ENCODE data around the gene PRSS1.
"Not testable (repeated sequence)": the region's sequence is repeated elsewhere in the genome, so short reads cannot be mapped to it uniquely, and the experiment has no call there.

Gene PRSS1

DNA sequence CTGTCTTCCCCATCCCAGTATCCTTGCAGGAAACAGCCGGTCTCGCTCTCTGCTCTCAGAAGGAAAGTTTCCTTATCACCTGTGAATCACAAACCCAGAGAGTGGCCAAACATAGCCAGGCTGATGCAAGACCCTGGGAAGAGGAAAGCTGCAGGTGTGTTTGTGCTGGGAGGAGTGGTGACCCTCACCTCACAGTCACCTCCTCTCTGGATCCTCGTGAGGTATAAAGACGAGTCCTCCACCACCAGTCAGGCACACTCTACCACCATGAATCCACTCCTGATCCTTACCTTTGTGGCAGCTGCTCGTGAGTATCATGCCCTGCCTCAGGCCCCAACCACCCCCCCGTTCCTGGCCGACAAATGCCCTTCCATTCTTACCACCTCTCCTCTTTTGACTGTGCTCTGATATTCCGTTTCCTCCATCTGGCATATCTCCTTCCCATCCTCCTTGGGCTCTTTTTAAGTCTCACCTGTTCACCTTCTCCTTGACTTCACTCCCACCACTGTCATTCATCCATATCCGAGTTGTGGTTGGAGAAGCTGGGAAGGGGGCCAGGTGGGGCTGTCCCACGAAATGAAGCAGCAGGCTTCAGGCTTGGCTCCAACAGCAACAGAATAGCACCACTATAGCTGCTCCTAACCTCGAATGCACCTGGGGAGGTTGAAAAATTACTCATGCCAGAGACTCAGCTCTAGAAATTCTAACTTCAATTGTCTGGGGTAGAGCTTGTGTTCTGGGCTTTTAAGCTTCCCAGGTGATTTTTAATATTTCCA is at the start of gene PRSS1:
Gene PRSS1 (plus strand): TSS at position 255 of the 776 bp plus-strand sequence. CDS start 13 bp downstream, at position 268.
- H3K79me2 ChIP-seq (ENCODE audit: control insufficient read depth, insufficient read depth, low read length, unreplicated experiment): no peaks in the 10 kb centered on the region
- no peak within 1 kb of the TSS for H3K27ac ChIP-seq (ENCODE audit: low read depth, low read length)
- H2AFZ ChIP-seq (ENCODE audit: low read length, unreplicated experiment): no peak within 1 kb of the TSS
- no peaks in the 10 kb centered on the region for H3K36me3 ChIP-seq (ENCODE audit: insufficient read depth, low read length)
- H3K4me3 ChIP-seq (ENCODE audit: low read depth, low read length): no peak within 1 kb of the TSS
- no peaks in the 10 kb centered on the region for H3K4me1 ChIP-seq (ENCODE audit: control insufficient read depth, insufficient read depth, low read length, unreplicated experiment)
- peaks cover 34% of the 10 kb centered on the region for H3K27me3 ChIP-seq (ENCODE audit: insufficient read depth, low read length)

DNA sequence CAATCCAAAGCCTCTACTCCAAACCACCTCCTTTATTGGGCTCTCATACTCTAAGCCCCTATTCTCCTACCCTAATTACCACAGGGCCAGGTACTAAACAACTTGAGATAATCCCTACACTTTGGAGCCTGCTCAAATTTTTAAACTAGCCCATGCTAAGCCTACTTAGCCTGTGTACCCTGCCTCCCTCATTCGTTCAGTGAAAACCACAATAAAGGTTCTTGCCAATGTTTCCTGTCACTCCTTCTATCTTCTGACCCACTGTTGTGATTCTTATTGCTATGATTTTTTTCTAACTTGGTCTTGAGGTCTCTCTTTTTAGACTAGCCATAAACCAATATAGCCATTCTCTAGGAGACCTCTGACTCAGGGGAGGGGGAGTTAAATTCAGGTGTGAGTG is 48.3 kb upstream of the PRSS1 start:
- not testable (repeated sequence) for H3K36me3 ChIP-seq (ENCODE audit: insufficient read depth, low read length); H2AFZ ChIP-seq (ENCODE audit: low read length, unreplicated experiment); H3K4me3 ChIP-seq (ENCODE audit: low read depth, low read length); H3K79me2 ChIP-seq (ENCODE audit: control insufficient read depth, insufficient read depth, low read length, unreplicated experiment); H3K4me1 ChIP-seq (ENCODE audit: control insufficient read depth, insufficient read depth, low read length, unreplicated experiment); H3K27ac ChIP-seq (ENCODE audit: low read depth, low read length)
- peaks cover 14% of the 10 kb centered on the region for H3K27me3 ChIP-seq (ENCODE audit: insufficient read depth, low read length)

DNA sequence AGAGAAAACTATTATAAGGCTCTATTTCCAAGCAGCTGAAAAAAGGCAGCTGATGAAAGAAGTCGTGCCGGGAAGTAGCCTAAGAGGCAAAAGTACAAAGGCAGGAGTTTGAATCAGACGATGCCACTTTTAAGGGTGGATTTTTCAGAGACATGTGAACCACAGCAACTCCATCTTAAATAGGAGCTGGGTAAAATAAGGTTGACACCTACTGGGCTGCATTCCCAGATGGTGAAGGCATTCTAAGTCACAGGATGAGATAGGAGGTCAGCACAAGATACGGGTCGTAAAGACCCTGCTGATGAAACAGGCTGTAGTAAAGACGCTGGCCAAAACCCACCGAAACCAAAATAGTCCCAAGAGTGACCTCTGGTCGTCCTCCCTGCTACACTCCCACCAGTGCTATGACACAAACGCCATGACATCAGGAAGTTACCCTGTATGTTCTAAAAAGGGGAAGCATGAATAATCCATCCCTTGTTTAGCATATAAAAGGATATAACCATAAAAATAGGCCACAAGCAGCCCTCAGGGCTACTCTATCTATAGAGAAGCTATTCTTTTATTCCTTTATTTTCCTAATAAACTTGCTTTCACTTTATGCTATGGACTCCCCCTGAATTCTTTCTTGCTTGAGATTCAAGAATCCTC is 45.5 kb upstream of the PRSS1 start:
- no peak overlapping the region for H3K27ac ChIP-seq (ENCODE audit: low read depth, low read length)
- no peaks in the 10 kb centered on the region for H3K4me1 ChIP-seq (ENCODE audit: control insufficient read depth, insufficient read depth, low read length, unreplicated experiment)
- H3K27me3 ChIP-seq (ENCODE audit: insufficient read depth, low read length): peaks cover 29% of the 10 kb centered on the region
- H2AFZ ChIP-seq (ENCODE audit: low read length, unreplicated experiment): no peak overlapping the region
- H3K4me3 ChIP-seq (ENCODE audit: low read depth, low read length): no peak overlapping the region
- H3K36me3 ChIP-seq (ENCODE audit: insufficient read depth, low read length): no peaks in the 10 kb centered on the region
- no peaks in the 10 kb centered on the region for H3K79me2 ChIP-seq (ENCODE audit: control insufficient read depth, insufficient read depth, low read length, unreplicated experiment)

DNA sequence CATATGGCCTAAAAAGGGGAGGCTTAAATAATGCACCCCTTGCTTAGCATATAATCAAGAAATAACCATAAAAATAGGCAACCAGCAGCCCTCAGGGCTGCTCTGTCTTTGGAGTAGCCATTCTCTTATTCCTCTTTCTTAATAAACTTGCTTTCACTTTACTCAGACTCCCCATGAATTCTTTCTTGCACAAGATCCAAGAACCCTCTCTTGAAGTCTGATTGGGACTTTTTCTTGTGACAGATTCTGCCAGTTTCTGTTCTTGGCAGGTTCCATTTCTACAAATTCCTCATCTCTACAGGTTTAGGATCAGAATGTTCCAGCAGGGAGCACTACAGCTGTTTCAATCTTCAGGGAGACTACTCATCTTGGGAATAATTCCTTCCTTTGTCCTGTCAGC is 40.5 kb upstream of the PRSS1 start:
- H3K27ac ChIP-seq (ENCODE audit: low read depth, low read length); H3K4me1 ChIP-seq (ENCODE audit: control insufficient read depth, insufficient read depth, low read length, unreplicated experiment); H3K79me2 ChIP-seq (ENCODE audit: control insufficient read depth, insufficient read depth, low read length, unreplicated experiment); H3K4me3 ChIP-seq (ENCODE audit: low read depth, low read length); H3K36me3 ChIP-seq (ENCODE audit: insufficient read depth, low read length); H2AFZ ChIP-seq (ENCODE audit: low read length, unreplicated experiment): not testable (repeated sequence)
- H3K27me3 ChIP-seq (ENCODE audit: insufficient read depth, low read length): peaks cover 57% of the 10 kb centered on the region

DNA sequence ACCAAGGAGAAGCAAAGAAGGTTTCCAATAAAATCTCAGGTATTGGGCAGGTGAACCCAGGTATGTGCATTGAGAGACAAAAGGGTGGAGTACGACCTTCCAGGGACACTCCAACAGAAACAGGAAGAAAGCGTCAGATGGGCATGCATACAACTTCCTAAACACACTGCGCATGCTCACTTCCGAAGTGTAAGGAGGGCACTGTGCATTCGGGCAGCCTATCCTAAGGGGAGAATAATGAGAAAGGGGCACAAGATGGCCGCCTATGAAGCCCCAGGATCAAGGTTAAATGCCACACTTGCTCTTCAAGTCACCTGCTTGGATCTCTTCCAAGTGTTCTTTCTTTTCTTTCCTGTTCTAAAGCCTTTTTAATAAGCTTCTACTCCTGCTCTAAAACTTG is 39.4 kb upstream of the PRSS1 start:
- H3K27ac ChIP-seq (ENCODE audit: low read depth, low read length): no peak overlapping the region
- H3K4me1 ChIP-seq (ENCODE audit: control insufficient read depth, insufficient read depth, low read length, unreplicated experiment): no peaks in the 10 kb centered on the region
- no peaks in the 10 kb centered on the region for H3K79me2 ChIP-seq (ENCODE audit: control insufficient read depth, insufficient read depth, low read length, unreplicated experiment)
- H2AFZ ChIP-seq (ENCODE audit: low read length, unreplicated experiment): no peak overlapping the region
- H3K4me3 ChIP-seq (ENCODE audit: low read depth, low read length): no peak overlapping the region
- no peaks in the 10 kb centered on the region for H3K36me3 ChIP-seq (ENCODE audit: insufficient read depth, low read length)
- H3K27me3 ChIP-seq (ENCODE audit: insufficient read depth, low read length): peaks cover 57% of the 10 kb centered on the region

DNA sequence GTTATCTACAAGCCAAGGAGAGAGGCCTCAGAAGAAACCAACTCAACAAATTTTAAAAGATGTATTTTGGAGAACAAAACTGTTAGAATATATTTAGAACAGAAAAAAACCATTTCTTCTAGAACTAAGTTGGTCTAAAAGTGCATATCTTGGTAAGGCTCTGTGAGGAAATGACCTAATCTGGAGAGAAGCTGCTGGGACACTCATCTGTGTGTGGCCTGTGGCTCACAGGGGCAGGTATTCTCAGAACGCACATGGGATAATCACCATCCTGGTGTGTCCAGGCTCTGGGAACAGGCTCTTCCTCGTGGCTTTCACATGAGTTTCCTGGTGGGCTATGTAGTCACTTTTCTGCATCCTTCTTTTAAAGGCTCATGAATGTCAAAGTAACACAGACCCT is 38.1 kb upstream of the PRSS1 start:
- Histone ChIP-seq H3K4me1 (ENCODE audit: control insufficient read depth, insufficient read depth, low read length, unreplicated experiment) (no peaks in the 10 kb centered on the region), H3K4me3 (ENCODE audit: low read depth, low read length) (no peak overlapping the region), H2AFZ (ENCODE audit: low read length, unreplicated experiment) (no peak overlapping the region), H3K27me3 (ENCODE audit: insufficient read depth, low read length) (peaks cover 68% of the 10 kb centered on the region), H3K36me3 (ENCODE audit: insufficient read depth, low read length) (no peaks in the 10 kb centered on the region), H3K79me2 (ENCODE audit: control insufficient read depth, insufficient read depth, low read length, unreplicated experiment) (no peaks in the 10 kb centered on the region), H3K27ac (ENCODE audit: low read depth, low read length) (no peak overlapping the region)

DNA sequence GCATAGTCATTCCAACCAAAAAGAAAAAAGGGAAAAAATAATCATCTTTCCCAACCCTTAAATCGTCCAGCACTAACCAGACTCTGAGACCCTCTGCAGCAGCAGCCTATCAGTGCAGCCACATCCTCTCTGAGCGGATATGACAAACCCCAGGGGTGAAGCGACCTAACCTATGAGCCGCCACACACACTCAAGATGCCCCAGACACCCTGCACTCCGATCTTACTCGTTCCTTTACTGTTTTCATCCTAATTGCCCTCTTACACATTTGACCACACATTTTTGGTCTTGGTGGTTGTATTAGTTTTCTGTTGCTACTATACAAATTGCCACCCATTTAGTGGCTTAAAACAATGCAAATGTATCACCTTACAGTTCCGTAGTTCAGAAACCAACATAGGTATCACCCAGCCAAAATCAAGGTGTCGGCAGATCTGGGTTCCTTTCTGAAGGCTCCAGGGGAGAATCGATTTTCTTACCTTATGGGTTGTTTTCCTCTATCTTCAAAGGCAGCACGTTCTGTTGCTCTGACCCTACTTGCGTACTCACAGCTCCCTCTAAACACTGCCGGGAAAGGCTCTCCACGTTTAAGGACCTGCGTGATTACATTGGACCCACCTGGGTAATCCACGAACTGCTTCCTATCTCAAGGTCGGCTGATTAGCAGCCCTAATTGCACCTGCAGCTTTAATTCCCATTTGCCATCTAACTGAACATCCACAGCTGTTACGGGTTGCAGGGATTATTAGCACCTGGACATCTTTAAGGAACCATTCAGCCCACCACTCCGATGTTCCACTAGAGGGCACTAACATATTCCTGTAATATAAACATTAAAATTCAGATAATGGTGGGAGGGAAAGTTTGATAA is 37.3 kb upstream of the PRSS1 start:
- Histone ChIP-seq H3K27me3 (ENCODE audit: insufficient read depth, low read length) (peaks cover 67% of the 10 kb centered on the region), H3K27ac (ENCODE audit: low read depth, low read length) (no peak overlapping the region), H3K4me1 (ENCODE audit: control insufficient read depth, insufficient read depth, low read length, unreplicated experiment) (no peaks in the 10 kb centered on the region), H3K79me2 (ENCODE audit: control insufficient read depth, insufficient read depth, low read length, unreplicated experiment) (no peaks in the 10 kb centered on the region), H3K4me3 (ENCODE audit: low read depth, low read length) (no peak overlapping the region), H2AFZ (ENCODE audit: low read length, unreplicated experiment) (no peak overlapping the region), H3K36me3 (ENCODE audit: insufficient read depth, low read length) (no peaks in the 10 kb centered on the region)

DNA sequence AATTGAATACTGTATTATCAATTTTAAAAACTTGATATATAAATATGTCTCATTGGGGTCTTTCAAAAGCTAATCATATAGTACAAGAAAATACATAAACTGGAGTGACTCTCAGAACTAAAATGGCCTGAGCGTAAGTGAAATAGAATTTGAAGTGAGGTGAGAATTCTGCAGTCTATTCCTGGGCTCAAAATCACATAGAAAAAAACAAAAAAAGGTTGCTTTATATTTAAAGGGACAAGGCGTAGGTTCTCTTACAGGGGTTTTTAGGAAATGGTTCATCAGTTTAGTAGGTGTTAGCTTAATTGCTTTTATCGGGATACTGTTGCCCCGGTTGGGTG is 36.7 kb upstream of the PRSS1 start:
- no peaks in the 10 kb centered on the region for H3K79me2 ChIP-seq (ENCODE audit: control insufficient read depth, insufficient read depth, low read length, unreplicated experiment)
- no peaks in the 10 kb centered on the region for H3K4me1 ChIP-seq (ENCODE audit: control insufficient read depth, insufficient read depth, low read length, unreplicated experiment)
- peaks cover 68% of the 10 kb centered on the region for H3K27me3 ChIP-seq (ENCODE audit: insufficient read depth, low read length)
- H3K4me3 ChIP-seq (ENCODE audit: low read depth, low read length): no peak overlapping the region
- no peak overlapping the region for H2AFZ ChIP-seq (ENCODE audit: low read length, unreplicated experiment)
- no peaks in the 10 kb centered on the region for H3K36me3 ChIP-seq (ENCODE audit: insufficient read depth, low read length)
- H3K27ac ChIP-seq (ENCODE audit: low read depth, low read length): no peak overlapping the region

DNA sequence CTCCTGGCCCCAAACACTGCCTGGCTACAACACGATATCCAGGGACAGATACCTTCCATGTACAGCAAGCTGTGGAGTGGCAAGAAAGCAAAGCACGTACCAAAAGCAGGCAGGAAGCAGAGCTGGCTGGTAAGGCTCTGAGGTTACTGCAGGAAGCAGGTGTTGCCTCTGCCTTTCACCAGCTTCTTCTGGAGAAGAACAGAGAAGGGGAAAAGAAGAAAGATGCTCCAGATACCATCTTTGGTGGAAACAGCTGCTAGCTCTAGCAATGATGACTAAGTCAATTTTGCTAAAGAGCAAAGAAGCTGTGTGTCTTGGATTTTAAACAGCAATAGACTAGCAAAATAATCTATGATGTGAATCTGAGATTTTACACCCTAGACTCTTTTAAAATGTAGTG is 34.9 kb upstream of the PRSS1 start:
- H3K4me1 ChIP-seq (ENCODE audit: control insufficient read depth, insufficient read depth, low read length, unreplicated experiment): no peaks in the 10 kb centered on the region
- no peak overlapping the region for H3K4me3 ChIP-seq (ENCODE audit: low read depth, low read length)
- H3K27ac ChIP-seq (ENCODE audit: low read depth, low read length): no peak overlapping the region
- no peak overlapping the region for H2AFZ ChIP-seq (ENCODE audit: low read length, unreplicated experiment)
- H3K36me3 ChIP-seq (ENCODE audit: insufficient read depth, low read length): no peaks in the 10 kb centered on the region
- H3K79me2 ChIP-seq (ENCODE audit: control insufficient read depth, insufficient read depth, low read length, unreplicated experiment): no peaks in the 10 kb centered on the region
- H3K27me3 ChIP-seq (ENCODE audit: insufficient read depth, low read length): peaks cover 76% of the 10 kb centered on the region

DNA sequence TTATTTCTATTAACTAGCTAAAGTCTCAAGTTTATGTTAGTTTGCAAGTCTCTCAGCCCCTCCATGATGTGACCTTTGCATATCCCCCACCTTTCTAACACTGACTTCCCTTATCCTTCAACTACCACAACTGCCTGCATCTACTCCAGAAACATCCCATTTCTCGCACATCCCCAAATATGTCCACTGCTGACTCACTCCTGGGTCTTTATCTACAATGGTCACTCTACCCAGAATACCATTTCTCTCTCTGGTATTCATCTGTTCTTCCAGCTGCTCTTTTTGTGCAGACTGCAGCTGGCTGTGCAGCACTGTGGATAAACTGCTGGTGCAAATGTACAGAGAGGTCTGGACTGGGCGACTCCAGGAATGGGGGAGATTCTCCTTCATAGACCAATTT is 32.7 kb upstream of the PRSS1 start:
- no peak overlapping the region for H2AFZ ChIP-seq (ENCODE audit: low read length, unreplicated experiment)
- H3K27ac ChIP-seq (ENCODE audit: low read depth, low read length): no peak overlapping the region
- H3K79me2 ChIP-seq (ENCODE audit: control insufficient read depth, insufficient read depth, low read length, unreplicated experiment): no peaks in the 10 kb centered on the region
- no peak overlapping the region for H3K4me3 ChIP-seq (ENCODE audit: low read depth, low read length)
- H3K4me1 ChIP-seq (ENCODE audit: control insufficient read depth, insufficient read depth, low read length, unreplicated experiment): no peaks in the 10 kb centered on the region
- peaks cover 78% of the 10 kb centered on the region for H3K27me3 ChIP-seq (ENCODE audit: insufficient read depth, low read length)
- no peaks in the 10 kb centered on the region for H3K36me3 ChIP-seq (ENCODE audit: insufficient read depth, low read length)

Data from ACC112 (cell line).